GM12878 (cell line): ENCODE data around the gene RAB13.

Experiments used
- EP300 ChIP-seq, 2 experiments: fragments of 150-350 bp in 1 of 2; IDR thresholded peaks; 2 replicates each; pipeline ENCODE4 v1.6.1; 2011 to 2012; ENCODE audit warnings: low read depth in 2 of 2, low read length in 2 of 2, borderline replicate concordance in 1 of 2, improper control_type of control experiment in 1 of 2, inconsistent platforms in 1 of 2; ENCODE audit not compliant: control insufficient read depth in 1 of 2
- EZH2 ChIP-seq: IDR thresholded peaks from 2 replicates; pipeline ENCODE4 v1.6.1; 2012; ENCODE audit warnings: low read depth, mild to moderate bottlenecking, control low read depth, inconsistent platforms, low read length, borderline replicate concordance; ENCODE audit not compliant: control insufficient read depth
- FOXM1 ChIP-seq: IDR thresholded peaks from 2 replicates; pipeline ENCODE4 v1.6.1; 2012; ENCODE audit warnings: low read depth, mild to moderate bottlenecking, inconsistent platforms, low read length, moderate library complexity
- NFYB ChIP-seq: IDR thresholded peaks from 2 replicates; pipeline ENCODE4 v1.6.1; 2011; ENCODE audit warnings: low read depth, mild to moderate bottlenecking, low read length, improper control_type of control experiment, moderate library complexity; ENCODE audit not compliant: insufficient read depth
- NRF1 ChIP-seq: conservative IDR thresholded peaks from 2 replicates; pipeline ENCODE4 v1.6.1; 2011; ENCODE audit warnings: mild to moderate bottlenecking, low read depth, low read length, improper control_type of control experiment
- POLR2A ChIP-seq: IDR thresholded peaks from 2 replicates; pipeline ENCODE4 v1.6.1; 2011; ENCODE audit warnings: low read depth, mild to moderate bottlenecking, low read length
- TF ChIP-seq, protein P1 (sequence below): IDR thresholded peaks from 2 replicates; pipeline ENCODE4 v1.6.1; 2011; ENCODE audit warnings: mild to moderate bottlenecking, low read depth, low read length, moderate library complexity; ENCODE audit not compliant: insufficient replicate concordance
- TF ChIP-seq, protein P2 (sequence below): fragments of 450-650 bp; formaldehyde crosslinking; IDR thresholded peaks from 2 replicates; pipeline ENCODE4 v1.4.0; 2020; ENCODE audit warnings: mild to moderate bottlenecking, moderate library complexity

DNA sequence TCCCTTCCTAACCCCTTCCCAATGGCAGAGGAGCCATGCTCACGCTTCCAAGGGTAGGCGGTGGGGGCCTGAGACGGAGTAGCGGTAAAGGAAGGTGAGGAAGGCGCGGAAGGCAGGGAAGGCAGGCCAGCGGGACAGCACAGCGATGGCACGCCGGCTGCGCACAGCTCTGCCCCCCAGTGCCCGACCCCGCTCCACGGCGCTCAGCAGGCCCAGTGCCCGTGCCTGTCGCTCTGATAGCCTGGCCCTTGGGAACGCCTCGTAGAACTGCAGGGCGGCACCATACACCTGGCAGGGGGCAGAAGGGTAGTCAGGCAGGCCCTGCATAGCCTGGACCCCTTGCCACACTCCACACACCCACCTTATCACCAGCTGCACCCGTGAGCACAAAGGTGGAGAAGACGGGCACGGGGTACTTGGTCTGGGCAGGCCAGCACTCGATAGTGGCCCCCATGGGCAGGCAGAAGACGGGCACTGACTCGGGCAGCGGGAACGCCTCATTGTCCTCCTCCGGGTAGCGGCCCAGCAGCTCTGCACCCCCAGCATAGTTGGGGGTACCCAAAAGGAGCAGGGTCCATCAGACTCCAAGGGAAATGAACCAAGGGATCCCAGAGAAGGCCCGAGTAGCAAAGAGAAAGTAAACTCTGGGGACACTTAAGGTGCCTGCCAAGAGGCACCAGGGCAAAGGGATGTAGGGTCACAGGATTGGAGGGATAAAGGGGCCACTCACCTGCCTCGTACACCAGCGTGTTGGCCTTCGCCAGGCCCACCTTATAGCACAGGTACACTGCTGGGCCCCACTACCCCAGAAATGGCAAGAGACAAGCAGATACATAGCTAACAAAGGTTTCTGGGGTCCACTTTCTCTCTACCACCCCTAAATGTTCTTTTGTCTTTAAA is 44.1 kb downstream of the RAB13 start:
- TF ChIP-seq NRF1 (no peak), EZH2 (no peak), FOXM1 (no peak), NFYB (no peak), EP300 (IDR thresholded peaks at IDR 0.05; ENCODE audit: borderline replicate concordance in 1 of 2, control insufficient read depth in 1 of 2, low read depth in 2 of 2, low read length in 2 of 2) (no peak), POLR2A (no peak)
- TF ChIP-seq, protein P1, sequence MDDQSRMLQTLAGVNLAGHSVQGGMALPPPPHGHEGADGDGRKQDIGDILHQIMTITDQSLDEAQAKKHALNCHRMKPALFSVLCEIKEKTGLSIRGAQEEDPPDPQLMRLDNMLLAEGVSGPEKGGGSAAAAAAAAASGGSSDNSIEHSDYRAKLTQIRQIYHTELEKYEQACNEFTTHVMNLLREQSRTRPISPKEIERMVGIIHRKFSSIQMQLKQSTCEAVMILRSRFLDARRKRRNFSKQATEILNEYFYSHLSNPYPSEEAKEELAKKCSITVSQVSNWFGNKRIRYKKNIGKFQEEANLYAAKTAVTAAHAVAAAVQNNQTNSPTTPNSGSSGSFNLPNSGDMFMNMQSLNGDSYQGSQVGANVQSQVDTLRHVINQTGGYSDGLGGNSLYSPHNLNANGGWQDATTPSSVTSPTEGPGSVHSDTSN, result no peak
- TF ChIP-seq, protein P2, sequence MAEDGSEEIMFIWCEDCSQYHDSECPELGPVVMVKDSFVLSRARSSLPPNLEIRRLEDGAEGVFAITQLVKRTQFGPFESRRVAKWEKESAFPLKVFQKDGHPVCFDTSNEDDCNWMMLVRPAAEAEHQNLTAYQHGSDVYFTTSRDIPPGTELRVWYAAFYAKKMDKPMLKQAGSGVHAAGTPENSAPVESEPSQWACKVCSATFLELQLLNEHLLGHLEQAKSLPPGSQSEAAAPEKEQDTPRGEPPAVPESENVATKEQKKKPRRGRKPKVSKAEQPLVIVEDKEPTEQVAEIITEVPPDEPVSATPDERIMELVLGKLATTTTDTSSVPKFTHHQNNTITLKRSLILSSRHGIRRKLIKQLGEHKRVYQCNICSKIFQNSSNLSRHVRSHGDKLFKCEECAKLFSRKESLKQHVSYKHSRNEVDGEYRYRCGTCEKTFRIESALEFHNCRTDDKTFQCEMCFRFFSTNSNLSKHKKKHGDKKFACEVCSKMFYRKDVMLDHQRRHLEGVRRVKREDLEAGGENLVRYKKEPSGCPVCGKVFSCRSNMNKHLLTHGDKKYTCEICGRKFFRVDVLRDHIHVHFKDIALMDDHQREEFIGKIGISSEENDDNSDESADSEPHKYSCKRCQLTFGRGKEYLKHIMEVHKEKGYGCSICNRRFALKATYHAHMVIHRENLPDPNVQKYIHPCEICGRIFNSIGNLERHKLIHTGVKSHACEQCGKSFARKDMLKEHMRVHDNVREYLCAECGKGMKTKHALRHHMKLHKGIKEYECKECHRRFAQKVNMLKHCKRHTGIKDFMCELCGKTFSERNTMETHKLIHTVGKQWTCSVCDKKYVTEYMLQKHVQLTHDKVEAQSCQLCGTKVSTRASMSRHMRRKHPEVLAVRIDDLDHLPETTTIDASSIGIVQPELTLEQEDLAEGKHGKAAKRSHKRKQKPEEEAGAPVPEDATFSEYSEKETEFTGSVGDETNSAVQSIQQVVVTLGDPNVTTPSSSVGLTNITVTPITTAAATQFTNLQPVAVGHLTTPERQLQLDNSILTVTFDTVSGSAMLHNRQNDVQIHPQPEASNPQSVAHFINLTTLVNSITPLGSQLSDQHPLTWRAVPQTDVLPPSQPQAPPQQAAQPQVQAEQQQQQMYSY, result no peak
